ENCODE measurements around the gene TMEM59L.

Gene TMEM59L

GRCh38 chr19:18609717-18610051 is 3.0 kb upstream of the TMEM59L start:
- no peak for DNase-seq

- no peak for DNase-seq
These were observed 2.5 kb upstream of the TMEM59L start for GRCh38 chr19:18610245-18610555.

GRCh38 chr19:18610556-18611326 is 1.9 kb upstream of the TMEM59L start:
- DNase-seq: no peak

- no peak for DNase-seq
These were observed 1.2 kb upstream of the TMEM59L start for GRCh38 chr19:18611327-18612050.

GRCh38 chr19:18612051-18612771 is 459 bp upstream of the TMEM59L start:
- DNase-seq: no peak

GRCh38 chr19:18613589-18614234 is 1.0 kb downstream of the TMEM59L start:
- no peak for DNase-seq

- DNase-seq: no peak
These were observed 3.4 kb downstream of the TMEM59L start for GRCh38 chr19:18616023-18616422.

- no peak for DNase-seq
These were observed 4.9 kb downstream of the TMEM59L start for GRCh38 chr19:18617562-18617961.

GRCh38 chr19:18618236-18618635 is 5.6 kb downstream of the TMEM59L start:
- DNase-seq: no peak

- DNase-seq: no peak
These were observed 7.6 kb downstream of the TMEM59L start for GRCh38 chr19:18620311-18620710.

GRCh38 chr19:18620902-18621301 is 8.2 kb downstream of the TMEM59L start:
- DNase-seq: no peak

GRCh38 chr19:18626906-18627305 is 14.2 kb downstream of the TMEM59L start:
- DNase-seq: no peak

- no peak for DNase-seq
These were observed 16.8 kb downstream of the TMEM59L start for GRCh38 chr19:18629166-18630088.

- DNase-seq: no peak
These were observed 20.7 kb downstream of the TMEM59L start for GRCh38 chr19:18633321-18633720.

GRCh38 chr19:18634612-18635297 is 22.1 kb downstream of the TMEM59L start:
- no peak for DNase-seq

- DNase-seq: no peak
These were observed 23.1 kb downstream of the TMEM59L start for GRCh38 chr19:18635831-18636182.

- peak; percentile 95 for DNase-seq
These were observed 23.7 kb downstream of the TMEM59L start for GRCh38 chr19:18636183-18636968.

GRCh38 chr19:18636969-18637629 is 24.4 kb downstream of the TMEM59L start, which contains the start of gene KLHL26:
TSS of gene KLHL26 (plus strand) at chr19:18637028. CDS start at chr19:18637055, 27 bp downstream.
- no peak for DNase-seq

- DNase-seq: no peak
These were observed 25.3 kb downstream of the TMEM59L start for GRCh38 chr19:18637673-18638630.

Measured in activated gamma-delta T cell (primary cell).